T-helper 2 cell treated with Interferon-gamma antibody and Interleukin-4, amounts not matched to agents 100 ng/mL and 5 ng/mL, for 36 hours (primary cell): ENCODE results near the gene TMEM145. TPM values are rescaled to one million over a fixed set of nuclear protein-coding genes. Genes with fewer than 3 reads are reported as not detected.
"Not testable (repeated sequence)": the region's sequence is repeated elsewhere in the genome, so short reads cannot be mapped to it uniquely, and the experiment has no call there.

Experiments
- intact Hi-C: fragments of 100-400 bp; cut with micrococcal nuclease; formaldehyde crosslinking; loops from one replicate; pipeline ENCODE4 v1.15.1; 2023
- total RNA-seq: library from RNA; stranded (reverse); gene quantifications from 2 replicates; pipeline ENCODE4 v1.2.3, GENCODE V29; 2022

Gene TMEM145
- total RNA-seq, 1 donor from 2014 or later, result 0.77 TPM

DNA sequence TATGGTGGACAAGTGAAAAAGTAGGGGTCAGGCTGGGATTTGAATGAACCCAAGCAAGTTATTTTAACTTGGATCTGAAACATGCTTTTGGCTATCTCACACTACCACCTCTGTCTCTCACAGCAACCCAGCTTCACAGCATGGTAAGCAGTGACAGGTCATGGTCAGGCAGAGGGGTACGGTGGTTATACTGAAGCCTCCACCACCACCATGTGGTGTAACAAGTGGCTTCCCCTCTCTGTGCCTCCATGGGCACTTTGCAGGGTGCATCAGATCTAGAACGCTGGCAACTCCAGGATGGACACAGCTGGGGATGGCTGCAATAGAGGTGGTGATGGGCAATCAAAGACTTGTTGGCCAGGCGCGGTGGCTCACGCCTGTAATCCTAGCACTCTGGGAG lies 739 bp upstream of the TMEM145 start:
- intact Hi-C loops, result no loop called here

DNA sequence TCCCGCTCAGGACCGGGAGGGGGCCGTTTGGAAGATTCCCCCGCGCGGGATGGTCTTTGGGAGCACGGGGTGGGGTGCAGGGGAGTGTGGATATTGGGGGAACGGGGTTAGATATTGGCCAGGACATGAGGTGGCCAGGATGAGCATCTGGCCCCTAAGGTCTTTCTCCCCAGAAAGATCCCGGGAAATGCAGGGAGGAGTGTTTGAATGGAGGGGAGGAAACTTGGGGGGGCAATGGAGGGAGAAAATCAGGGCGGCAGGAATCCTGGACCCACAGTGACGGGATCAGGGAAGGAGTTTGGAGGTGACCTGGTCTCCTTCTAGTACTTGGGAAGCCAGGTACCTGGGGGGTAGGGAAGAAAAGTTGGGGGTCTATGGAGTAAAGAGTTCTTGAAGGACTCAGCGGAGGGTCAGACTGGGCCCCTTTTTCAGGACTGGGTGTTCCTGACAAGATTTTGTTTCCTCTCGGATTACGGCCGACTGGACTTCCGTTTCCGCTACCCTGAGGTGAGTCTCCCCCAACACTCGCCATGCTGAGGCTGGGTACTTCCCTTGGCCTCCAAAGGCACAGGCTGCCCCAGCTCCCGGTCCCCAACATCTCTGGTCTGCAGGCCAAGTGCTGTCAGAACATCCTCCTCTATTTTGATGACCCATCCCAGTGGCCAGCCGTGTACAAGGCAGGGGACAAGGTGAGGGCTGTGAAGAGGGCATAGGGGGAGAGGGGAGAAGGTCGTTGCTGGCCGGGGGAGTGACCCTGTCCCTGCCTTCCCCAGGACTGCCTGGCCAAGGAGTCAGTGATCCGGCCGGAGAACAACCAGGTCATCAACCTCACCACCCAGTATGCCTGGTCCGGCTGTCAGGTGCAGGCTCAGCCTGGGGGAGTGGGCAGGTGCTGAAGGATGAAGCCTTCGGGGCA lies 989 bp downstream of the TMEM145 start:
- intact Hi-C loops, result no loop called here

DNA sequence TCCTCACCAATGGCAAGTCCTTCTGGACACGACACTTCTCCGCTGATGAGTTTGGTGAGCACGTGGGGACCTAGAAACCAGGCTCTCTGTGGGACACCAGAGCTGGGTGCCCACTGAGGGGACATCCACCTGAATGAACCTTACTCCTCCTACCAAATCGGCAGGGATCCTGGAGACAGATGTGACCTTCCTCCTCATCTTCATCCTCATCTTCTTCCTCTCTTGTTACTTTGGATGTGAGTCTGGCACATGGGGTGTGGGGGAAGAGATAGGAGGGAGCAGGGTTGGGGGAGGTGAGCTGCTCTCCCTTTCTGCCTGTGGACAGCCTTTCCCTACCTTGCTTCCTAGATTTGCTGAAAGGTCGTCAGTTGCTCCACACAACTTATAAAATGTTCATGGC lies 1.9 kb downstream of the TMEM145 start:
- intact Hi-C loops, result no loop called here

- intact Hi-C loops, result no loop called here
These were observed 3.4 kb downstream of the TMEM145 start for GRCh38 chr19:42316223-42317211.

- intact Hi-C loops, result no loop called here
These were observed 4.4 kb downstream of the TMEM145 start for GRCh38 chr19:42317535-42317934.

DNA sequence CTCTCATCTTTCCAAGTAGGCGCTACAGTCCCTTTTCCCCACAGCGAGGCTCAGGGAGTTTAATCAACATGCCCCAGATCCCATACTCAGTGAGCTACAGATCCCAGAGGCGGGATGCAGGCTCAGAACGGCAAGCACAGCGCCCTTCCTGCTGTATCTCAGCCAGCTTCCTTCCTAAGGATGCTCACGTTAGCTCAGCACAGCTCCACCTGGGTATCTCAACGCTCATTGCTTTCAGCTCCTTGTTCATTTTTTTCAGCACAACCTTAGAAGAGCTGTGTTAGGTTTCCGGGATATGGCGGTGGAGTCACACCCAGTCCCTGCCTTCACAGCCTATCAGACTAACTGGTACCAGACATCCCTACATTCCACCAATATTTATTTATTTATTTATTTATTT lies 9.2 kb downstream of the TMEM145 start:
- intact Hi-C loops, result no loop called here

DNA sequence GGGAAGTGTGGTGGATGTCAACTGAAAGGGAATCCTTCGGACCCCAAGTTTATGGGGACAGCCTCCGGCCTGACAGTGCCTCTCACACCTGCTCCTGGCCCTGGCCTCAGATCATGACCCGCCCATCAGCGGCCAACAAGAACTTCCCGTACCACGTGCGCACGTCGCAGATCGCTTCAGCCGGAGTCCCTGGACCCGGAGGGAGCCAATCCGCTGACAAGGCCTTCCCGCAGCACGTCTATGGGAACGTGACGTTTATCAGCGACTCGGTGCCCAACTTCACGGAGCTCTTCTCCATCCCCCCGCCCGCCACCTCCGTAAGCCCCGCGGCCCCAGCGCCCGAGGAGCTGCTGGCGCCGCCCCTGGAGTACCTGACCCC lies 10.4 kb downstream of the TMEM145 start:
- intact Hi-C loops, result no loop called here

- intact Hi-C loops, result no loop called here
These were observed 10.9 kb downstream of the TMEM145 start for GRCh38 chr19:42323852-42324654.

- intact Hi-C loops, result loop anchor here (1.0 to 5.0 kb wide), 9 partner anchors 22 to 248 kb away; partner anchors contain the start of genes PAFAH1B3, POU2F2, PRR19 and ZNF526
These were observed 11.7 kb downstream of the TMEM145 start for GRCh38 chr19:42324655-42325307.

- intact Hi-C loops, result loop anchor here (1.0 to 5.0 kb wide), 9 partner anchors 23 to 249 kb away; partner anchors contain the start of genes PAFAH1B3, POU2F2, PRR19 and ZNF526
These were observed 12.3 kb downstream of the TMEM145 start, which contains the start of gene MEGF8 for GRCh38 chr19:42325308-42325895. Gene MEGF8, plus strand, starts transcription at chr19:42325635. Its CDS starts 609 bp downstream, at chr19:42326244.

- intact Hi-C loops, result loop anchor here (1.0 to 5.0 kb wide), 9 partner anchors 24 to 250 kb away; partner anchors contain the start of genes PAFAH1B3, POU2F2, PRR19 and ZNF526
These were observed 13.0 kb downstream of the TMEM145 start for GRCh38 chr19:42325896-42326771.

DNA sequence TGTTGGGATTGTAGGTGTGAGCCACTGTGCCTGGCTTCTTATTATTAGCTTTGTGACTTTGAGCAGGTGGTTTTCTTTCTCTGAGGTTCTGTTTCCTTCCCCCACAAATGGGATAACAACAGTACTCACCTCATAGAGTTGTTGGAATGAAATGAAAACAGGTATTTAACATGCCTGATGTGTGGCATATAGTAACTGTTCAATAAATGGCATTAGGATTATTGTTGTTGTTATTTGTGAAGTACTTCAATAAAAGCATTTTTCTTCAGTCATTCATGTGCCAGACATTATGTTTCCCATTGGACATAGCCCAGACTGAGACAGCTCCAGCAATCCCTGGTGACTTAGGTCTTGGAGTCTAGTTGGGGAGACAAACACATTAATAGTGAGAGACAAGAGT lies 13.9 kb downstream of the TMEM145 start:
- intact Hi-C loops, result loop anchor here (5.0 kb wide), 1 partner anchor 70 kb away; no protein-coding TSS in a partner anchor

- intact Hi-C loops, result loop anchor here (5.0 kb wide), 1 partner anchor 70 kb away; no protein-coding TSS in a partner anchor
These were observed 14.3 kb downstream of the TMEM145 start for GRCh38 chr19:42327381-42327780.

DNA sequence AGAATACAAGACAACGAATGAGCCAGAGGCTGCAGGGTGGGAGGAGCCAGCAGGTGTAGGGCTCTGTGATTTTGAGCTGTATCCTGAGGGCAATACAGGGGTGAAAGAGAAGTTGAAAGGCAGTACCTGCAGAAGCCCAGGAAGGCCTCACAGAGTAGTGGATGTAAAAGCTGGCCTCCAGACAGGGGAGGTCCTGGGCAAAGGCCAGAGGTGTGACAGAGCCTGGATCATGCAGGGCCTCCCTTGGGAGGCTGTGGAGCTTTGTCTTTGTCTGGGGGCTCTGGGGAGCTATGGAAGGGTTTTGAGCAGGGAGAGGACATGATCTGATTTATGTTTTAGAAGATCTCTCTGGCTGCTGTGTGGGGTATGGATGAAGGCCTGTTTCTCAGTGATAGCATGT lies 15.0 kb downstream of the TMEM145 start:
- intact Hi-C loops, result loop anchor here (5.0 kb wide), 1 partner anchor 69 kb away; no protein-coding TSS in a partner anchor

GRCh38 chr19:42328854-42329253 lies 15.7 kb downstream of the TMEM145 start:
- intact Hi-C loops, result loop anchor here (5.0 kb wide), 1 partner anchor 68 kb away; no protein-coding TSS in a partner anchor

GRCh38 chr19:42330241-42330711 lies 17.2 kb downstream of the TMEM145 start:
- intact Hi-C loops, result no loop called here

DNA sequence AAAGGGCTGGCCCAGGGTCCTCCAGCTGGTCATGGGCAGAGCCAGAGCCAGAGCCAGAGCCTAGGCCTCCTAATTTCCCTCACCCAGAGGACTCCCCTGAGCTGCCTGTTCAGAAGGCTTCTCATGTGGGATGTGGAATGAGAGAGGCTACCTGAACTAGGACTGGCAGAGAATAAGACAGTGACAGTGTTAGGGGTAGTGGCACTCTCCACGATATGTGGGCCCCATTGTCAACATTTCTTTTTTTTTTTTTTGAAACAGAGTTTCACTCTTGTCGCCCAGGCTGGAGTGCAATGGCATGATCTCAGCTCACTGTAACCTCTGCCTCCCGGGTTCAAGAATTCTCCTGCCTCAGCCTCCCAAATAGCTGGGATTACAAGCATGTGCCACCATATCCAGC lies 18.2 kb downstream of the TMEM145 start:
- intact Hi-C loops, result not testable (repeated sequence)

DNA sequence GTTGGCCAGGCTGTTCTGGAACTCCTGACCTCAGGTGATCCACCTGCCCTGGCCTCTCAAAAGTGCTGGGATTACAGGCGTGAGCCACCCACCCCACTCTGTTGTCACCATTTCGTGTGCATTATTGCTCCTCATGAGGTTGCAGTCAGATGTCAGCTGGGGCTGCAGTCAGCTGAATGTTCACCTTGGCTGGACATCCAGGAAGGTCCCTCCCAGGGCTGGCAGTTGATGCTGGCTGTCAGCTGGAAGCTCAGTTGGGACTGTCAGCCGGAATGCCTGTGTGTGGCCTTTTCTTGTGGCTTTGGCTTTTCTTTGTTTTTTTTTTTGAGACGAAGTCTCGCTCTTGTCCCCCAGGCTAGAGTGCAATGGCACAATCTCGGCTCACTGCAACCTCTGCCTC lies 18.9 kb downstream of the TMEM145 start:
- intact Hi-C loops, result no loop called here
